HG03060 (cell line): ENCODE results near the gene FMNL2.

Experiments
- ATAC-seq: cut with Tn5 transposase; IDR thresholded peaks from one replicate; pipeline ENCODE4 v1.9.1; 2021; ENCODE audit warnings: low read depth, moderate number of reproducible peaks; ENCODE audit not compliant: unreplicated experiment

FMNL2 gene

DNA sequence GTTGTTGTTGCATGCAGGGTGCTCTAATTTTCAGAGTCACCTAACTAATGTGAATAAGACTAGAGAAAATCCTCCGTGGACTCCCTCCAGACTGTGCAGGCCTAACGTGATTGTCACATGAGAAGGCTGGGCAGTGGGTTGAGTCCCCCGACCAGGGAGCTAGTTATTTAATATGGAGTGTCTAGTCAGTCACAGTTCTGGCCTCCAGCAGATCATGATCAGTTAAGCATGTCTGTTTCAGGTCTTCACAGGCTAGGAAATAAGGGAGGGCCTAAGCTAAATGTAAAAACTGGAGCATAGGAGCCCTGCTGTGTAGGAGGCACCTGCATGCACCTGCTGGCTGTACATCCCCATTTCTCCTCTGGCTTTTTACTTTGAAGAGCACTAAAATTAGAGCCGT is 295.5 kb downstream of the FMNL2 start:
- ATAC-seq: no peak

DNA sequence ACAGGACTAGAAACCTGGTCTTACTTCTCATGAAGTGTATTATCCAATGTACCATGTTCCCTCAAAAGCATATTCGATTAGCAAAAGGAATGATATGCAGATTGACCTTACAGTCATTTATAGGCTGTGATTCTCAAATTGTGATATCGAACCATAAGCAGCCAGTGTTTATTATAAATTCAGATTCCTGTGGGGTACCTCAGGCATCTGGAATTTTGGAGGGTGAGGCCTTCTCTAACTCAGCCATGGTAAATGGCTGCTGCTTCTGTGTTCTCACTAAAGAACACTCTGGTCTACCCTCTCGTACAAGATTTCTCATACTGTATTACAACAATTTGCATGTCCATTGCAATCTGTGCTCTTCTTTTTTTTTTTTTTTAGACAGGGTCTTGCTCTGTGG is 297.8 kb downstream of the FMNL2 start:
- ATAC-seq: no peak

DNA sequence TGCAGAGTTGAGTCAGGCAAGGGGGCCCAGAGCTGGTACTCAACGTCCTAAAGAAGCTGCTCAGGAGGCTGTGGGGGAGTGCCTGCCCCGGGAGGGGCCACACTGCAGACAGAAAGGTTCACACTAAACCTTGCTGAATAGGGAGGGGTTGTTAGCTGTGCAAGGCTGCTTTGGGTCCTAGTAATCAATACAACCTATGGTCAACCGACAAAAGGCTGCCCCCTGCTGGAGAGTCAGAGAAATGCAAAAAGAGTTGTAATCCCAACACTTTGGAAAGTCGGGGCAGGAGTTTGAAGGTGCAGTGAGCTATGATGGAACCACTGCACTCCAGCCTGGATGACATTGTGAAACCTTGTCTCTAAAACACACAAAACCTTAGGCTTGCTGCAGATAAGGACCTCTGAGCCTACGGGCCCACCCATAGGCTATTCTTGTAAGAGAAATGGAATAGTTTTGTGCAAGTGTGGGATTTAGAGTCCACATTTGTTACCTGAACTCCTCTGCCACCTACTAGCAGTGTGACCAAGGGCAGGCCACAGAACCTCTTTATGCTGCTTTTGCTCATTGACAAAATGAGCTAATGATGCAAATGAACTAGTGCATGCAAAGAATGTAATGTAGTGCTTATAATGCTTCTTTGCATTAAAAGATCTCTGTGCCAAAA is 300.8 kb downstream of the FMNL2 start:
- peak; percentile 57 for ATAC-seq

DNA sequence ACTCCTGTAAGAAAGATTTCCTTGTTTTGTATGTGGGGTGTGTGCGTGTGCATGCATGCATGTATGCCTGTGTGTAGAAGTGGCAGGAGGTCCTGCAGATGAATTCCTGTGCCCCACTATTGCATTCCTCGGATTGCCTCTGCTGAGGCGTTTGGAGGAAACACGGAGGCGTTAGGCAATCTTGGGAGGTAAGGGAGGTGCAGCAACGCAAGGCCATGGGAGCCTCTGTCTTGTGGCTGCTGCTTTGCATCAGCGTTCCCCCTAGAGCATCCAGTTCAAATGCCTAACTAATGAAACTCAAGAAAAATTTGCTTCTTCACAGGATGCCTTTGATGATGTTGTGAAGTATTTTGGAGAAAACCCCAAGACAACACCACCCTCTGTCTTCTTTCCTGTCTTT is 302.3 kb downstream of the FMNL2 start:
- ATAC-seq: no peak

DNA sequence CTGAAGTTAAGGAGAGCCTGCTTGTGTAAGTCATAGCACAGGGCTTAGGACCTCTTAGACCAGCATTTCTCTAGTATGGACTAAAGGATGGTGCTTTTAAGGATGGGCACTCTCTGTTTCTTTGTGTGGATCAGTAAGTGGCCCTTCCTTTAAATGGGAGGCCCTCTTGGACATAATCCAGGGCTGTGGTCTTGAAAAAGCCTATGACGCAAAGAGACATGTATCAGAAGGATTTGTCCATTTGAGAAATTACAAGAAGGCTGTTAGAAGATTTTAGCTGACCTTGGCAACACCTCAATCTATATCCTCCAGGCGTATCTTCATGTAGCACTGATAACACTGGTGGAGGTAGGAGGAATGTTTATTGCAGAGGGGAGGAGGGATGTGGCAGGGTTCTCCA is 303.1 kb downstream of the FMNL2 start:
- ATAC-seq: no peak

DNA sequence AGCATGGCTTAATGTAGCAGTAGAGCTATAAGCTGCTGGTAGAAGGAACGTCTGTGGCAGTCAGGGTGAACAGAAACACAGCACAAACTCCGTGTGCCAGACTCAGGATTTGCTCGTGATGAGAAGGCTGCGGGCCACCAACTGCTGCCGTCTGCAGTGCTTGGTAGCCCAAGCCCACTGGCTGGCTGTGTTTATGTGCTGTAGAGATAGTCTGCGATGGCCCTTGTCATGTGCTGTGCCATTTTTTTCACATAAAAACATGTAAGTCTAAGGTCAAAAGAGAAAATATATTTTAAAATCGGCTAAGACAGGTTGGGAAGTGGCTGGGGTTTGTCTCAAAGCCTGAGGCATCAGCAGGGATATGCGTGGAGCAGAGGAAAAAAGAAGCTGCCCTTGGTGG is 303.6 kb downstream of the FMNL2 start:
- ATAC-seq: no peak

DNA sequence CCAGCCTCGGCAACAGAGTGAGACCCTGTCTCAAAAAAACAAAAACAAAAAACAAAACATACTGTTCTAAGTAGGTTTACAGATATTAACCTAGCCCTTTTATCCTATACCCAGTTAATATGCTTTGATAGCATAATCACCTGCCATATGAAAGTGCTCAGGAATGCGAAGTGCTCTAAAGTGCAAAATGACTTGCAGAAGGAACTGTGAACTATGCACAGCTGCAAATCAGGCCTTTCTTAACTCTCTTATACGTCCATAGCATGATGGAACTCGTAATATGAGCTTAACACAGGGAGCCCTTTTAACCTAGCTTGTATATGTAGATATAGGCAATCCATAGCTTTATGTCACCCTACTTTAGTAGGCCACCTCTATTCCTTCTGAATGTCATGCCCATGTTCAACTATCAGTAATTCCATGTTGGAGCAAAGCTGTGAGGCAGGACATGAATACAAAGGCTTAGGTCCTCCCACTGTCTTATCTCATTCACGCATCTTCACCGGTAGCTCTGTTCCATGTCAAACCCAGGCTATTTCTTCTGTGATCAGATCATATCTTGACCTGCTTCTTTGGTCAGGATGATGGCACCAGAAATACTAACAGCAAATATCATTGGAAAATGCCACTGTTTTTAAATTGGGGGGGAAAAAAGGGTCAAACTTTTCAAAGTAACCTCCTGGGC is 309.4 kb downstream of the FMNL2 start:
- no peak for ATAC-seq

DNA sequence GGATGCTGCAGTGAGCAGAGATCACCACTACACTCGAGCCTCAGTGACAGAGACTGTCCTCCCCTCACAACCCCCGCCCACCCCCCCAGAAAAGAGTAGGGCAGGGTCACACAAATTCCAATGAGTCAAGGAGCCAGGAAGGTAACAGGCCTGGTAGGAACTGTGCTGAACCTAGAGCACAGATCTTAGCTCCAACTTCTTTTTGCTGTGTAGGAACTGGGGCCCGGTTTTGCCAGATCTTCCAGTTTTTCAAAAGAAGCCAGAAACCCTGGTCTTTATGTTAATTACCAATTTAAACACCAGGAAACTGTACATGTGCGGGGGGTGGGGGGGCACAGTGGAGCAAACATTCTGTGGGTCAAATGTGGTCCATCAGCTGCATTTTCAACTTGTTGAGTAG is 311.3 kb downstream of the FMNL2 start:
- no peak for ATAC-seq

DNA sequence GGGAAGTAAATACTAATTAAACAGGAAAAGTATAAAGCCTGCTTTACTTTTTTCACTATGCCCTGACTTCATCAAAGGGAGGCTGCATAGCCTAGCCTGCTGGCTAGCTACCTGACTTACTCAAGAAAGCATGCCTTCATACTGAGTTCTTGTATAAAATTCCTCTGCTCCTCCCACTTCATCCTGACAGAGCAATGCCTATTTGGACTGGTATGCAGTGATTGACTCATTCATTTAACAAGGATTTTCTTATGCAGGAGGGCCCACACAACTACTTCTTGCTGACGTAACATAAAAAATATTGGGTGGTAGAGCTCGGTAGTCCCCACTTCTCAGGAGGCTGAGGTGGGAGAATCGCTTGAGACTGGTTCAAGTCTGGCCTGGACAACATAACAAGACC is 311.8 kb downstream of the FMNL2 start:
- no peak for ATAC-seq

DNA sequence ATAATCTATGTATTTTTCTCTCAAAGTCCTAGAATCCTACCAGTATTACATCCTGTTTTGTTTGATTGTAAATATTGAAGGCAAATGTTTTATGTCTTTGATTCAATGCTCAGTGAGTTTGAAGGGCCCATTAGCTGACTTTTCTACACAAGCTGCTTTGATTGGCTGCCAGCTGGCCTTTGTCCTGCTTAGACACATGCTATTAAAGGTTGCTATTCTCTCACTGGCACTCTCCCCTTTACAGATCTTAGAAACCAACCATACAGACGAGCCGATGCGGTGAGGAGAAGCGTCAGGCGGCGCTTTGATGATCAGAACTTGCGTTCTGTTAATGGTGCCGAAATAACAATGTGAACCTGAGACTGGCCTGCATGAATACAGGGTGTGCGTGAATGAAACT is 312.6 kb downstream of the FMNL2 start:
- no peak for ATAC-seq

DNA sequence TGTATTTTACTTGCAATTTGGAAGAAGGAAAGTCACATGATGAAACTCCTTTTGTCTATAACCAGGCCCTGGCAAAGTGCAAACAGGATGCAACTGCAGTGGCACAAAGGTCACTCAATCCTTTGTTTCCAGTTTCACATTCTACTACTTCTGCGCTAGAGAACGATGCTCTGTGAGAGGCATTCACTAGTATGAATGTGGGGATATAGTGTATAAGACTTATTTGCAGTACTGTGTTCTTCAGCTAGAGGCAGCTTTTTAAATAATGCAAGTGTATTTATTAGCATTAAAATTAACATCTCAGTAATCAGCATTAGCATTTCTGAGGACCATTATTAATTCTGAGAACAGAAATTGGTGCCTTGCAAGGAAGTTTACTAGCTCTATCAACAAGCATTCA is 313.4 kb downstream of the FMNL2 start:
- ATAC-seq: no peak

DNA sequence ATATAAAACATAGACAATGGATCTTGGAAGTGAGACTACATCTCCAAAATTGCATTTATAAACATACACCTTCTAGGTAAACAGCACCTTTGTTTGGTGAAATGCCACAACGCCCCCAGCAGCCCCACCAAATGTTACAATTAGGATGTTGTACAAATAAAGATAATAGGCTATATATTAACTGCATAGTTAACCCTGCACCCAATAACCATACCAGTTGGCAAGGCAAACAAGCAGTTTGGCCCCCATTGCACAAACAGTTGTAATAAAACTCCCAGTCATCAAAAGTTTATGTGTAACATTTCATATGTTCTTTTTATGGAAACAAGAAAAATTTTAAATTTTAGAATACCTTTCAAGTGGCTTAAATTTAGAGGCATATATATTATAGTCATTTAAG is 315.0 kb downstream of the FMNL2 start:
- no peak for ATAC-seq

DNA sequence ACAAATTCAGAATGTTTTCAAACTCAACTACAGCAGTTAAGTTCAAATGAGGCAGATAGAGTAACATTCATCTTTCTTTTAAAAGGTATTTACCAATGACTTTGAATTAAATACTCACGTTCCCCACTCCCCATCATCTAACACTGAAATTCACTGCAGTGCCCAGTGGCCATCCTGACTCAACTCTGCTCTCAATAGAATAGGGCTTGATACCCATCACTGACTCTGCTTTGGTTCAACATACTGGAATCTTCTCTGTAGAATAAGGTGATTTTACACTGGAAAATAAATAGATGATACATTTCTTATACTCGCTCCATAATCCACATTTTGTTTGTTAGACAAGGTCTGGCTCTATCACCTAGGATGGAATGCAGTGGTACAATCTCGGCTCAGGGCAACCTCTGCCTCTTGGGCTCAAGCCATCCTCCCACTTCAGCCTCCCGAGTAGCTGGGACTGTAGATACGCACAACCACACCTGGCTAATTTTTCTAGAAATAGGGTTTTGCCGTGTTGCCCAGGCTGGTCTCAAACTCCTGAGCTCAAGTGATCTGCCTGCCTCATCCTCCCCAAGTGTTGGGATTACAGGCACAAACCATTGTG is 315.9 kb downstream of the FMNL2 start:
- ATAC-seq: no peak

DNA sequence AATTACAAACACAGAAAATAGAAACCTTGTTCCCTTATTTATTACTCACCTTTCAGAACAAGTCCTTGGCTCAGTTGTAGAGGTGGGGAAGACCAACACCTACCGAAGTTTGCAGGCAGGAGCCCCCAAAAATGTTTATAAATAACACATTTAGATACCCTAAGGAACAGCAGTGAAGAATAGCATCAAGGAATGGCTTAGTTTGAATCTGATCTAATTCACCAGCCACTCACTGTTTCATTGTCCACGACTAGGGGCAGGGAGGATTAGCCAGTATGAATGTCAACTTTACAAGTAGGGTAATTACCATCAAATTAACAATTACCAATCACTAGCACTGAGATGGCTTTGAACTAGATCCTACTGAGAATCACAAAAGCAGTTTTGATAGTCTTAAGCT is 316.9 kb downstream of the FMNL2 start:
- ATAC-seq: no peak

DNA sequence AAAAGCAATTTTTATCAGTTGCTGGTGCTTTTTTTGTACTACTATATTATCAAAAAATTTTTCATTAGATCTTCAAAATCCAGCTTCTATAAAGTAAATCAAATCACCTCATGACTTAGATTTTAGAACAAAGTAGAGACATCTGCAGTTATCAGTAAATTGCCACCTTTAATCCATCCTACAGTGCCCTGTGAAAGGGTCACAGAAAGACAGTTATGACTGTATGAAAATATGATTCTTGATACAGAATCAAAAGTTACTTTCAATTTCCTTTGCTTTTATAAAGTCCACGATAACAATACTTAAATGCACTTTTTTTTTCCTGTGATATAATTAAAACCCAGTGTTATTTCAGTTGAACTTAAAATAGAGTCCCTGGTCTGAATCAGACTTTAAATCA is 320.9 kb downstream of the FMNL2 start:
- ATAC-seq: no peak

DNA sequence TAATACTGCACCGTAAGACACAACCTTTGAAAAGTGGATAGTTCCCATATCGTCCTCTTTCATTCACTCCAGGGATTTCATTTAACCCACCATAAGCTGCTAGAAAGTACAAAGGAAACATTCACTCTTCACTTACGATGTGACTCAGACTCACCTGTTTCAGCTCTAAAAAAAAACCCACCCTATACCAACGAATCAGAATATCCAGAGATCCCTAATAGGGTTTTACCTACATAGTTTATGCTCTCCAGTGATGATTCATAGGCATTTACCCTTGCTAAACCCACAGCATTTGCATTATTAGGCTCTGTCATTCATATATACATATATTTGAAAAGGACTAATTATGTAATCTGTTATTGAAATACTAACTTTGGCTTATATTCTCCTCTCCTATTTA is 322.1 kb downstream of the FMNL2 start:
- ATAC-seq: peak; percentile 66

DNA sequence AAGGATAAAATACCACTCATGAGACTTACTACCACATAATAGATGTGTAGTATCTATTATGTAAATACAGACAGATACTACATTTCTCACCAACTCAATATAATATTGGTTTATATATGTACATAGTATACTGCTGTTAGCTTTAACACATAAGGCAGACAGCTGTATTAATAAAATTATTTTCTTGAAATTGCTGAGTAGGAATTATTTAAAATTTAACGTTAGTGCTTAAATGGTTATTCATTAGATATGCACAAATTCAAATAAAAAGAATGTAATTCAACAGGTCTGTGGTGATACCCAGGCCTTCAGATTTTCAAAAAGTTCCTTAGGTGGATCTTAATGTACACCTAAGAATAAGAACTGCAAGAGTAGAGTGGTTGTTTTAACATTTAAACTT is 323.2 kb downstream of the FMNL2 start:
- ATAC-seq: no peak

DNA sequence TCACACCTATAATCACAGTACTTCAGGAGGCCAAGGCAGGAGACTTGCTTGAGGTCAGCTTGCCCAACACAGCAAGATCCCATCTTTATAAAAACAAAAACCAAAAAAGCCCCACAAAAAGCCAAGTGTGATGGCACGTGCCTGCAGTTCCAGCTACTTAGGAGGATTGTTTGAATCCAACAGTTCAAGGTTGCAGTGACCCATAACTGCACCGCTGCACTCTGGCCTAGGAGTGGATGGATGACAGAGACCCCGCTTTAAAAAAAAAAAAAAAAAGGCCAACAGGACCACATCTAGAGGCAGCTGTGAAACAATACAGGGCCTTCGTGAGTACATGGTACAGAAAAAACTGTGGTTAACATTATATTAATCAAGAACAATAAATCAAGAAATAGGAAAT is 326.1 kb downstream of the FMNL2 start:
- ATAC-seq: no peak

DNA sequence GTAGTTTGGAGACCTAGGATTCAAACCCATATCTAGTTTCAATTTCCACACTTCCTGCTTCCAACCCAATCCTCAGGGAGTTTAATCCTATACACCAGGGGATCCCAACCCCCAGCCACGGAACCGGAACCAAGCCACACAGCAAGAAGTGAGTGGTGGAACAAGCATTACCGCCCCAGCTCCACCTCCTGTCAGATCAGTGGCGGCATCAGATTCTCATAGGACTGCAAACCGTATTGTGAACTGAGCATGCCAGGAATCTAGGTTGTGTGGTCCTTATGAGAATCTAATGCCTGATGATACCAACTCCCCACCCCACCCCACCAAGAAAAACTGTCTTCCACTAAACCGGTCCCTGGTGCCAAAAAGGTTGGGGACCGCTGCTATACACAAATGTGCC is 329.8 kb downstream of the FMNL2 start:
- ATAC-seq: no peak

DNA sequence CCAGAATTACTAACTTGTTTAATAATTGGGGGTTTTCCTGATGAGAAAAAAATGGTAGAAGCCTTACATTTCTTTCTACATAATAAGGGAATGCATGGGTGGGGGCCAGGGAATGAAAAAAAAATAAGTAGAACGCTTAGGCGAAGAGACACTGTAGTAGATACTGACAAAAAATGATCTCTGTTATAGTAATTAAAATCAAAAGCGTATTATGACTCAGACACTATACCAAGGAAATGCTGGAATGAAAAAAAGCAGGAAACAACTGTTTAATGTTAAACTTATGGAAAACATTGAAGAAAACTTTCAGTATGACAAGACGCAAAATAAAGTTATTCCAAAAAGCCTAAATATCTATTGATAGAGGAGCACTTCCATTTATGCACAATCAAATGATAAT is 339.4 kb downstream of the FMNL2 start:
- no peak for ATAC-seq

DNA sequence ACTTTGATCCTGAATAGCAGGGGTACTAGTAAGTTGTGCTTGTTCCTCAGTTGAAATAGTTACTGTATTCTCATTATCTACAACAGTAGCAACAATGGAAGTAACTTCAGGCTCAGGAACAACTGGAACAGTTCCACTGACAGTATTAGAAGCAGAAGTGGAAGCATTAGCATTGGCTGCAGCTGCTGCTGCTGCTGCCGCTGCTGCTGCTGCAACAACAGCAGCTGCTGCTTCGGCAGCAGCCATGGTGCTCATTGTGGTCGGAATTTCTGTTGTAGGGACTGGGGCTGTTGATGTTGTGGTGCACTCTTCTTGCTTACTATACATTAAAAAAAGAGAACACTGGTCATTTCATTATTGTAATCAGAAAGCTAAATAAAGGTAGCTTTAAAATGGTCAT is 341.5 kb downstream of the FMNL2 start:
- no peak for ATAC-seq

DNA sequence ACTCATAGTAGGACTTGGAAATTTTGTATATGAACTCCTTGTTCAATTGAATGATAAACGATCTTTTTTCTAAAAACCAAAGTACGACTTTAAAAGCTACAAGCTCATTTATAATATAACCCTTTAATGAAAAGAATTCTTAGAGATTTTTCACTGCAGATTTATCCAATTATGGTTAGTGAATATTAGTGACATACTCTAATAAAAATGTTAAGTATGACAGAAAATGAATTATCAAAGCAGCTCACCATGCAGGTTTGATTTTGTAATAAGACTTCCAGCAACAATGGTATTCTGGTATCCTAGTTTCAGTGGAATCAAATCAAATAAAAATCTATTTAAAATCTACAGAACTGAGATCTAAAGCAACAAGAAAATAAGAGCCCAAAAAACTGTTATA is 343.8 kb downstream of the FMNL2 start:
- ATAC-seq: no peak
